ENCODE results near the gene RGS9.

RGS9 gene

DNA sequence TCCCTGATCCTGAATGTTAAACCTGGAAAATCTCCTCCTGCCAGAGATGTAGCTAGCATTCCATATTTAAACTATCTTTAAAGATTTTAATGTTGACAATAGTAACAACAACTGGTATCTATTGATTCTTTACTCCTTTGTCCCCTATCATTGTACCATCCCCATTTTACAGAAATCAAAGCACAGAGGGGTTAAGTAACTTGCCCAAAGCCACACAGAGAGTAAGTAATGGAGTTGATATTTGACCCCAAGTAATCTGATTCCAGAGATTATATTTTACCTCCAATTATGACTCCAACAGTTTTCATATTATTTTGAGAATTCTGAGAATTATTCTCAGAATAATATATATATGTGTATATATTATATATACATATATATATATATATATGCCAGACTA lies 37.7 kb upstream of the RGS9 start:
- TF ChIP-seq, protein P1, sequence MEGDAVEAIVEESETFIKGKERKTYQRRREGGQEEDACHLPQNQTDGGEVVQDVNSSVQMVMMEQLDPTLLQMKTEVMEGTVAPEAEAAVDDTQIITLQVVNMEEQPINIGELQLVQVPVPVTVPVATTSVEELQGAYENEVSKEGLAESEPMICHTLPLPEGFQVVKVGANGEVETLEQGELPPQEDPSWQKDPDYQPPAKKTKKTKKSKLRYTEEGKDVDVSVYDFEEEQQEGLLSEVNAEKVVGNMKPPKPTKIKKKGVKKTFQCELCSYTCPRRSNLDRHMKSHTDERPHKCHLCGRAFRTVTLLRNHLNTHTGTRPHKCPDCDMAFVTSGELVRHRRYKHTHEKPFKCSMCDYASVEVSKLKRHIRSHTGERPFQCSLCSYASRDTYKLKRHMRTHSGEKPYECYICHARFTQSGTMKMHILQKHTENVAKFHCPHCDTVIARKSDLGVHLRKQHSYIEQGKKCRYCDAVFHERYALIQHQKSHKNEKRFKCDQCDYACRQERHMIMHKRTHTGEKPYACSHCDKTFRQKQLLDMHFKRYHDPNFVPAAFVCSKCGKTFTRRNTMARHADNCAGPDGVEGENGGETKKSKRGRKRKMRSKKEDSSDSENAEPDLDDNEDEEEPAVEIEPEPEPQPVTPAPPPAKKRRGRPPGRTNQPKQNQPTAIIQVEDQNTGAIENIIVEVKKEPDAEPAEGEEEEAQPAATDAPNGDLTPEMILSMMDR (IDR thresholded peaks at IDR 0.05), result no peak
- no peak for TF ChIP-seq ZFX (IDR thresholded peaks at IDR 0.05; ENCODE audit: borderline replicate concordance)
- no peak overlapping the region for H3K27ac ChIP-seq

DNA sequence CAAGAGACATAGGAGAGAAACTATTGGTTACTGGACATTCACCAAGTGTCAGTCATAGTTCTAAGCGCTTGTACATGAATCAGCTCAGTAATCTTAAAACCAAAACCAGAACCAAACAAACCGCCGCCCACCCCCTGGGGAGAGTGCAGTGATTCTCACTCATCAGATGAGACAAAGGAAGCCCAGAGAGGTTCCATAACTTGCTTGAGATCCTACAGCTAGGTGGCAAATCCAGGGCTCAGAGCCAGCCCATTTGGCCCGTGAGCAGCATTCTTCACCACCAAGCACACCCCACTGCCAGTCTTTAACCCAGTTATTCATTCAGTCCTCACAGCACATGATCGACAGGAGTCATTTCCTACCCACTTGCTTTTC lies 37.2 kb upstream of the RGS9 start:
- TF ChIP-seq, protein P1 (IDR thresholded peaks at IDR 0.05), result no peak
- no peak for TF ChIP-seq ZFX (IDR thresholded peaks at IDR 0.05; ENCODE audit: borderline replicate concordance)
- 0 out of 2 replicates have a peak overlapping the region, but pooled peaks have one; percentile 21 for H3K27ac ChIP-seq

DNA sequence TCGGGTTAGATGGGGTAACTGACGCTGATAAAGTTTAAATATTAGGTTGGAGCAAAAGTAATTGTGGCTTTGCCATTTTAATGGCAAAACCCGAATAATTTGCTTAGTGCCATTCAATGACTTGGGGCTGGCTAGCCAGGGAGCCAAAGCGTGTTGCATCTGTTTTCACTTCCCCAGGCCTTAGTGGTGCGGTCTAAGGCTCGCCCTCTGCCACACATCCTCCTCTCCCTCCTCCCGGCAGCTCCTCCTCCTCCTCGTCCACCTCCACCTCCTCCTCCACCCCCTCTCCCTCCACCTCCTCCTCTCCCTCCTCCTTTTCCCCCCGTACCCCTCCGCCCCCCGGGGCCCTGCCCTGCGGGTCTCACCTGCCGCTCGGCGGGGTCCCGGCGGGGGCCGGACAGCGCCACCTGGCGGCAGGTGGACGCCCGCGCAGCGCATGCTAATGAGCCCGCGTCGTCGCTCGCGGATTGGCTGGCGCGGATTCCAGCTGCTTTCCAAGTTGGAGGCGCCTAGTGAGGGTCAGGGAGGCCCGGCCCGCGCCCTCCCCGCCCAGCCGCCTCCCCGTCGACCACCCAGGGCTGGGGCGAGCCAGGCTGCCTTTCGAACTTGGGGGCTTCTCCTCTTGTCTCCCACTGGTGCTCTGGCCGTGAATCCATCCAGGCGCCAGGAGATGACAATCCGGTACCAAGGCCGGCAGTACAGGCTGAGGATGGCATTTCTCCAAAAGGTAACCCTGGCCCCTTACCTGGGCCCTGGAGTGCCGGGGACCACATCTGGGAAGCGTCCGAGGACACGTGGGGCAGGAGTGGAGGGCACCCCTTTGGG lies 36.6 kb upstream of the RGS9 start:
- H3K27ac ChIP-seq, result 0 out of 2 replicates have a peak overlapping the region, but pooled peaks have one; percentile 21
- TF ChIP-seq ZFX (IDR thresholded peaks at IDR 0.05; ENCODE audit: borderline replicate concordance), result no peak
- TF ChIP-seq, protein P1 (IDR thresholded peaks at IDR 0.05), result peak; percentile 97

DNA sequence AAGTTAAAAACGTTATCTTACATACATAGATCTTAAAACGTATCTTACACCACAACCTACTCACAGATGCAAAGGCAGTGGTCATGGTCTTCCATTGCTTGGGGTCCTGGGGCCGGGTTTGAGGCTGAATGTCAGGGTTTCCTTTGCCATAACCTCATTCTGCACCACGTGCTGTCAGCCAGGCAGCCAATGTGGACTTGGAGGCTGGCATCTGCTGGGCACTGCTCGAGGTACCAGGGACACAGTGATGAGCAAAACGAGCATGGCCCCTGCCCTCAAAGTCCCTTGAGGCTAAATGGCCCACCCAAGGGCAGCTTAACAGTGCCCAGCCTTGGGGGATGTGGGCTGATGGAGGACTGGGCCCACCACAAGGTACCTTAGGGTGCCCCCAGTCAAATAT lies 35.8 kb upstream of the RGS9 start:
- H3K27ac ChIP-seq, result no peak overlapping the region
- TF ChIP-seq, protein P1 (IDR thresholded peaks at IDR 0.05), result no peak
- TF ChIP-seq ZFX (IDR thresholded peaks at IDR 0.05; ENCODE audit: borderline replicate concordance), result no peak

DNA sequence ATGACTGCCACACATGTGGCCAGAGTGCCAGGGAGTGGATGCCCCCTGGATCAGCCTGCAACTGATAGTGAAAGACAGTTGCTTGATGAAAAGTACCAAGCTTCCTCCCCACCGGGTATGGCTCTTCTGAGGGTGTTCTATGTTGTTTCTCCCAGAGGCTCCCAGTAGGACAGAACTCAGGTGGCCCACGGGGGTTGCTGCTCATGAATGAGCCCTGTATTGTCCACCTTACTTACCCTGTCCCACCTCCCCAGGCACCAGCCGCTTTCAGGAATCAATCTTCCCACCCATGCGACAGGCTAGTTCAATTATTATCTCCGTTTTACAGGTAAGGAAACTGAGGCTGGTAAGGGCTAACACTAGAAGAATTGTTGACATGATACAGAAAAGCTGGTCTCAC lies 34.9 kb upstream of the RGS9 start:
- H3K27ac ChIP-seq, result no peak overlapping the region
- TF ChIP-seq, protein P1 (IDR thresholded peaks at IDR 0.05), result no peak
- TF ChIP-seq ZFX (IDR thresholded peaks at IDR 0.05; ENCODE audit: borderline replicate concordance), result no peak

DNA sequence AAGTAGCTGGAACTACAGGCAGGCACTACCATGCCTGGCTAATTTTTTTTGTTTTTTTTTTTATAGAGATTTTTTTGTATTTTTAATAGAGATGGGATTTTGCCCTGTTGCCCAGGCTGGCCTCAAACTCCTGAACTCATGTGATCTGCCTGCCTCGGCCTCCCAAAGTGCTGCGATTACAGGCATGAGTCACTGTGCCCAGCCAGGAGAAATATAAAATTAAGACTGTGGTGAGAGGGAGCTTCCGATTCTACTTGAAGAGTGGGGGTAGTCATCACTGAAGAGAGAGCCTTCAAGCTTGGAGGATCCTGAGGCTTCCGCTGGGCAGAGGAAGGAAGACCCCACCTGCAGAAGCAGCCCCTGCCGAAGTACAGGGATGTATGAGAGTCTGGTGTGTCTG lies 34.4 kb upstream of the RGS9 start:
- TF ChIP-seq, protein P1 (IDR thresholded peaks at IDR 0.05), result no peak
- TF ChIP-seq ZFX (IDR thresholded peaks at IDR 0.05; ENCODE audit: borderline replicate concordance), result no peak
- H3K27ac ChIP-seq, result no peak overlapping the region

DNA sequence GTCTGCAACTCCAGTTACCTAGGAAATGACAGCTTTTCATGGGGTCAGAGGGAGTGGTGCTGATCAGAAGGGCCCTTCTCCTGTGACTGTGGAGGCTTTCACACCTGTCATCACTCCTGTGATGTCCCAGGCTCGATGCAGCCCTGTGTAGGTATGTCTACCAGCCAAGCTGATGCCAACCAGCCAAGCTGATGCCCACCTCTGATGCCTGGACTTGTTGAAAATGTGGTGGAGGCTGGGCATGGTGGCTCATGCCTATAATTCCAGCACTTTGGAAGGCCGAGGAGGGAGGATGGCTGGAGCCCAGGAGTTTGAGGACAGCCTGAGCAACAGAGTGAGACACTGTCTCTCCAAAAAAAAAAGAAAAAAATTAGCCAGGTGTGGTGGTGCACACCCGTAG lies 33.7 kb upstream of the RGS9 start:
- TF ChIP-seq, protein P1 (IDR thresholded peaks at IDR 0.05), result no peak
- no peak for TF ChIP-seq ZFX (IDR thresholded peaks at IDR 0.05; ENCODE audit: borderline replicate concordance)
- no peak overlapping the region for H3K27ac ChIP-seq
